AG09309 (cell line): Measurements from ENCODE around the gene ARHGAP22.
A peak's percentile ranks its signal among the peaks of the same experiment; 100 is the strongest.

ENCODE experiments used
- DNase-seq: peaks from one replicate; pipeline ENCODE4 v3.0.0-alpha.2; 2010; ENCODE audit warnings: low read depth
- H3K4me3 ChIP-seq: 2 replicates; pipeline ENCODE4 v1.5.1; 2011; ENCODE audit warnings: mild to moderate bottlenecking, low read depth, low read length, moderate library complexity; ENCODE audit not compliant: control insufficient read depth
- CTCF ChIP-seq: IDR thresholded peaks from 2 replicates; pipeline ENCODE4 v1.5.1; 2011; ENCODE audit warnings: mild to moderate bottlenecking, low read depth, low read length, inconsistent platforms; ENCODE audit not compliant: insufficient read depth, control insufficient read depth; ENCODE audit errors: missing control alignments

ARHGAP22 gene

GRCh38 chr10:48406204-48406603, 198.7 kb downstream of the ARHGAP22 start:
- DNase-seq, result no peak
- TF ChIP-seq CTCF, result no peak
- H3K4me3 ChIP-seq, result no peak overlapping the region

- DNase-seq, result peak; percentile 46
- H3K4me3 ChIP-seq, result no peak overlapping the region
- TF ChIP-seq CTCF, result no peak
Observed at GRCh38 chr10:48404646-48405045, 200.2 kb downstream of the ARHGAP22 start.

DNA sequence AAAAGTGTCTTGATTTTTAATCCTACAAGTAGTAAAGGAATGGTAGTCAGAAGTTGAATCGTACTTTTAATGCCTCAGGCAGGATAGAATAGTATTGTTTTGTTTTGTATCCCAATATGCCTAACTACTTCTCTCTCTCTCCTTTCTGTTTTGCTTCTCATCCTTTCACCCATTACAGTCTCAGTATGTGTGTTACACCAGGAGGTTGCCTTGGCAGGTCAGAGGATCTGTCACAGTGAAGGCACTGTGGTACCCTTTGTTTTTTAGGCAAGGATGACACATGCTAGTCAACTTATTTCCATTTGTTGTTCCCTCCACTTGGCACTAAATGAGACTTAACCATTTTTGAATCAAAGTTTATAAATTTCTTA, 204.0 kb downstream of the ARHGAP22 start:
- no peak for TF ChIP-seq CTCF
- no peak overlapping the region for H3K4me3 ChIP-seq
- no peak for DNase-seq

DNA sequence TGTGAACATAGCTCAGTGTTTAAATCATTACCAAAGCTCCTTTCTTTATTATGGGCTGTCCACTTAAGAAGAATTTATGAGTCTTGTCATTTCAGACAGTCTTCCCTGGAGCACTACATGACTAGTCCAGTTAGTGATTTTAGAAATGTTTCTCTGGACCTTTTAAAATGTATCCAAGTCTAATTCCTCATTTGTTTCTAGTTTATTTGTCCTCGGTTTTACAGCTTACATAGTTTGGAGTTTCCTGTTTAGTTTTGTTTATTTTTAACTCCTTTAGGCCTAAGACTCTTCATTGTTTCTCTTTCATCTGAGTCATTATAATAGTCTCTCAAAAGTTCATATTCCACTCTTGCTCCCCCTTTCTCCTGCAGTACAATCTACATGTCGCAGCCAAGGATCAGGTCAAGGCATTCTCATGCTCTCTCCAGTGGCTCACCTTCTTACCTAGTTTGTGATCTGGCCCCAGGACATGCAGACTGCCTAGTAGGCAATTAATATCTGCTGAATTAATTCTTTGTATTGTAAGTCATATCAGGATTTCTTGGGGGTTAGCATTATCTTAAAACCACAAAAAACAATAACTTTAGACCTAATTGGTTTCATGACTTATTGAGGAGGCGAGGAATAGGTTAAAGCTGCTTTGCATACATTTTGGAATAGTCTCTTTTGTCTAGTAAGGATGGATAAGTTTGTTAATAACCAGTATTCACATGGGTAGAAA, 204.6 kb downstream of the ARHGAP22 start:
- DNase-seq, result peak; percentile 18
- TF ChIP-seq CTCF, result no peak
- H3K4me3 ChIP-seq, result no peak overlapping the region

GRCh38 chr10:48399551-48399950, 205.3 kb downstream of the ARHGAP22 start:
- DNase-seq, result no peak
- TF ChIP-seq CTCF, result no peak
- no peak overlapping the region for H3K4me3 ChIP-seq

GRCh38 chr10:48399056-48399541, 205.8 kb downstream of the ARHGAP22 start:
- TF ChIP-seq CTCF, result no peak
- no peak overlapping the region for H3K4me3 ChIP-seq
- no peak for DNase-seq

DNA sequence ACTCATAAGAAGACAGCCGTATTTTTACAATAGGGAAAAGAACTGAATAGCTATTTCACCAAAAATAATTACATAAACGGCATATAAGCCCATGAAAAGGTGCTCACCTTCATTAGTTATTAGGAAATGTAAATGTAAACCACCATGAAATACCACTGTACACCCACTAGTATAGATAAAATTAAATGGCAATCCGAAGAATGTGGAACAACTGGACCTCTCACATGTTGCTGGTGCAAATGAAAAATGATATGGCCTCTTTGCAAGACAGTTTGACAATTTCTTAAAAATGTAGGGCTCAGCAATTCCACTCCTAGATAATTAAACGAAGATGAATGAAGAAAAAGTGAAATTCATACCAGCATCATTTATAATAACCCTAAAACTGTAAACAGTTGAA, 206.6 kb downstream of the ARHGAP22 start:
- no peak for TF ChIP-seq CTCF
- H3K4me3 ChIP-seq, result no peak overlapping the region
- no peak for DNase-seq
